Measurements from ENCODE around the gene GPR173.

The GPR173 gene

DNA sequence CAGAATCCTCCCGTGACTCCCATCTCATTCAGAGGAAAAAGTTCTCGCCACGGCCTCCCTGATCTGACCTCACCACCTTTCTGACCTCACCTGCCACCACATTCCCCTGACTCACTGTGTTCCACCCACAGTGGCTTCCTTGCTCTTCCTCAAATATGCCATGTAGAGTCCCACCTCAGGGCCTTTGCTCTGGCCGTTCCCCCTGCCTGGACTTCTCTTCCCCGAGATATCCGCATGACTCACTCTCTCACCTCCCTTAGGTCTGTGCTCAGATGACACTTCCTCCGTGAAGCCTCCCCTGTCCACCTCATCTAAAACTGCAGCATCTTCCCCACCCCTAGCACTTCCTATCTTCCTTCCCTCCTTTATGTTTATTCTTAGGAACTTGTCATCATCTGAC is 26.4 kb downstream of the GPR173 start (continued):
- TF ChIP-seq PRDM6 (tag by site-specific recombination; IDR thresholded peaks at IDR 0.05) (no peak), ZNF776 (tag by site-specific recombination; IDR thresholded peaks at IDR 0.05; ENCODE audit: borderline replicate concordance) (no peak), YY1 (tag by site-specific recombination; IDR thresholded peaks at IDR 0.05) (no peak)

DNA sequence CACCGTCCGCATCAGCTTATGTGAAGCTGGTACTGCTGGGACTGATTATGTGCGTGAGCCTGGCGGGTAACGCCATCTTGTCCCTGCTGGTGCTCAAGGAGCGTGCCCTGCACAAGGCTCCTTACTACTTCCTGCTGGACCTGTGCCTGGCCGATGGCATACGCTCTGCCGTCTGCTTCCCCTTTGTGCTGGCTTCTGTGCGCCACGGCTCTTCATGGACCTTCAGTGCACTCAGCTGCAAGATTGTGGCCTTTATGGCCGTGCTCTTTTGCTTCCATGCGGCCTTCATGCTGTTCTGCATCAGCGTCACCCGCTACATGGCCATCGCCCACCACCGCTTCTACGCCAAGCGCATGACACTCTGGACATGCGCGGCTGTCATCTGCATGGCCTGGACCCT is 28.1 kb downstream of the GPR173 start:
- Histone ChIP-seq H3K27ac (ENCODE audit: extremely low read depth, low read depth, low read length) (no peak overlapping the region), H3K4me3 (ENCODE audit: low read depth, low read length) (no peak overlapping the region), H3K9me3 (ENCODE audit: control insufficient read depth, insufficient read depth, low read depth, low read length) (no peaks in the 10 kb centered on the region), H3K4me1 (ENCODE audit: control insufficient read depth, insufficient read depth, low read length) (peaks cover 3% of the 10 kb centered on the region; the same call in 1 of the 2 replicates), H3K36me3 (ENCODE audit: control insufficient read depth in 2 of 2, insufficient read depth in 1 of 2, low read length in 2 of 2) (no peaks in the 10 kb centered on the region)
- POLR2A ChIA-PET, result no interaction called here
- CTCF ChIA-PET, result no interaction called here
- no peak for TF ChIP-seq ZNF211 (tag by site-specific recombination; IDR thresholded peaks at IDR 0.05; ENCODE audit: low read depth)
- no peak for TF ChIP-seq SP2 (tag by site-specific recombination; IDR thresholded peaks at IDR 0.05)

DNA sequence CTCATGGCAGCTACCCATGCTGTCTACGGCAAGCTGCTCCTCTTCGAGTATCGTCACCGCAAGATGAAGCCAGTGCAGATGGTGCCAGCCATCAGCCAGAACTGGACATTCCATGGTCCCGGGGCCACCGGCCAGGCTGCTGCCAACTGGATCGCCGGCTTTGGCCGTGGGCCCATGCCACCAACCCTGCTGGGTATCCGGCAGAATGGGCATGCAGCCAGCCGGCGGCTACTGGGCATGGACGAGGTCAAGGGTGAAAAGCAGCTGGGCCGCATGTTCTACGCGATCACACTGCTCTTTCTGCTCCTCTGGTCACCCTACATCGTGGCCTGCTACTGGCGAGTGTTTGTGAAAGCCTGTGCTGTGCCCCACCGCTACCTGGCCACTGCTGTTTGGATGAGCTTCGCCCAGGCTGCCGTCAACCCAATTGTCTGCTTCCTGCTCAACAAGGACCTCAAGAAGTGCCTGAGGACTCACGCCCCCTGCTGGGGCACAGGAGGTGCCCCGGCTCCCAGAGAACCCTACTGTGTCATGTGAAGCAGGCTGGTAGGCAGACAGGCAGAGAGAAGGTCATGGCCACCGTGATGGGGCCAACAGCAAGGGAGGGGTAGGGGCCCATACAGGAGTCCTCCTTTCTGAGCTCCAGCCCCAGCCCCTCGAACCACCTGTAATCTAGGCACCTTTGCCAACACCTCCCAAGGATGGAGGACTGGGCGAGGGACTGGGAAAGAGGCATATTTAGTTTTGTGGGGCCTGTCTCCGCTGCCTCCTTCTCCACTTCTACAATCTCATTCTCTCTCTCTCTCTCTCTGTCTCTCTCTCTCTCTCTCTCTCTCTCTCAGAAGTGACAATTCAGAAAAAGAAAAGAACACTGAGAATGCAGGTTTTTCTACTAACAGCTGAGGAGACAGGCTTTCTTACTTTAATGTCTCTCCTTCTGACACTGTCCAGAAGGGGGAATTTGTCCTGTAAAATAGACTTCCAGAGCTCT is 28.9 kb downstream of the GPR173 start:
- Histone ChIP-seq H3K9me3 (ENCODE audit: control insufficient read depth, insufficient read depth, low read depth, low read length) (no peaks in the 10 kb centered on the region), H3K36me3 (ENCODE audit: control insufficient read depth in 2 of 2, insufficient read depth in 1 of 2, low read length in 2 of 2) (no peaks in the 10 kb centered on the region), H3K4me3 (ENCODE audit: low read depth, low read length) (no peak overlapping the region), H3K27ac (ENCODE audit: extremely low read depth, low read depth, low read length) (no peak overlapping the region), H3K4me1 (ENCODE audit: control insufficient read depth, insufficient read depth, low read length) (peaks cover 3% of the 10 kb centered on the region; the same call in 1 of the 2 replicates)
- ChIA-PET POLR2A (no interaction called here), CTCF (interaction anchor here (0.6 to 0.7 kb wide), 2 partner anchors 11 to 607 kb away, joined by 3 to 4 read pairs; no protein-coding TSS in a partner anchor)
- TF ChIP-seq ZNF701 (tag by site-specific recombination; IDR thresholded peaks at IDR 0.05) (no peak), ZNF513 (tag by site-specific recombination; IDR thresholded peaks at IDR 0.05) (no peak), ZBTB26 (tag by site-specific recombination; optimal IDR thresholded peaks at IDR 0.05) (no peak), ZNF223 (tag by site-specific recombination; IDR thresholded peaks at IDR 0.05) (no peak), ZNF292 (tag by site-specific recombination; IDR thresholded peaks at IDR 0.05; ENCODE audit: borderline replicate concordance, low read depth) (no peak), ZNF138 (tag by site-specific recombination; IDR thresholded peaks at IDR 0.05; ENCODE audit: borderline replicate concordance) (no peak), ZNF473 (tag by site-specific recombination; IDR thresholded peaks at IDR 0.05) (no peak), IKZF3 (tag by site-specific recombination; IDR thresholded peaks at IDR 0.05) (no peak), ZBTB1 (tag by site-specific recombination; IDR thresholded peaks at IDR 0.05) (no peak), ZNF214 (tag by site-specific recombination; IDR thresholded peaks at IDR 0.05; ENCODE audit: borderline replicate concordance) (peak; percentile 97; the same call in 1 of the 2 replicates), SP7 (tag by site-specific recombination; IDR thresholded peaks at IDR 0.05) (no peak), RBAK (tag by site-specific recombination; IDR thresholded peaks at IDR 0.05) (no peak), MZF1 (tag by site-specific recombination; IDR thresholded peaks at IDR 0.05; ENCODE audit: borderline replicate concordance) (no peak), HIC1 (tag by site-specific recombination; IDR thresholded peaks at IDR 0.05) (no peak), ZNF585B (tag by site-specific recombination; IDR thresholded peaks at IDR 0.05) (no peak), ZNF155 (tag by site-specific recombination; IDR thresholded peaks at IDR 0.05) (no peak), MYNN (tag by site-specific recombination; IDR thresholded peaks at IDR 0.05; ENCODE audit: borderline replicate concordance) (no peak)
- TF ChIP-seq, protein P1, sequence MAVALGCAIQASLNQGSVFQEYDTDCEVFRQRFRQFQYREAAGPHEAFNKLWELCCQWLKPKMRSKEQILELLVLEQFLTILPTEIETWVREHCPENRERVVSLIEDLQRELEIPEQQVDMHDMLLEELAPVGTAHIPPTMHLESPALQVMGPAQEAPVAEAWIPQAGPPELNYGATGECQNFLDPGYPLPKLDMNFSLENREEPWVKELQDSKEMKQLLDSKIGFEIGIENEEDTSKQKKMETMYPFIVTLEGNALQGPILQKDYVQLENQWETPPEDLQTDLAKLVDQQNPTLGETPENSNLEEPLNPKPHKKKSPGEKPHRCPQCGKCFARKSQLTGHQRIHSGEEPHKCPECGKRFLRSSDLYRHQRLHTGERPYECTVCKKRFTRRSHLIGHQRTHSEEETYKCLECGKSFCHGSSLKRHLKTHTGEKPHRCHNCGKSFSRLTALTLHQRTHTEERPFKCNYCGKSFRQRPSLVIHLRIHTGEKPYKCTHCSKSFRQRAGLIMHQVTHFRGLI (tag by site-specific recombination; IDR thresholded peaks at IDR 0.05), result no peak
